ENCODE measurements around the gene RASSF5.

DNA sequence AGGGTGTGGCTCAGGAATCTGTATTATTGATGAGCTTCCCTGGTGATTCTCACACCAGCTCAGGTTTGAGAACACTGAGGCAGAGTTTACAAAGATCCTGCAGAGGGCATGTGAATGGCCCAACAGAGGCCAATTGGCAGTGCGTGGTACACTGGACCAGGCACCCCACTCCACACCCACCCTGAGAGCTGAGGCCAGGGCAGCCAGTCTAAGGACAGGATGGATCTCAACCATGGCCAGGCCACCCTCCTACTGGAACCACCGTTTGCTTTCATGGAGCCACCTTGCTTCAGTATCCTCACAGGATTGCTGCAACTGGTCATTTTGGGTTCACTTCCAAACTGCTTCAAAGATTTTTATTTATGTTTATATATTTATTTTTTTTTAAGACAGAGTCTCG lies 7.3 kb upstream of the RASSF5 start:
- TF ChIP-seq, protein P1, sequence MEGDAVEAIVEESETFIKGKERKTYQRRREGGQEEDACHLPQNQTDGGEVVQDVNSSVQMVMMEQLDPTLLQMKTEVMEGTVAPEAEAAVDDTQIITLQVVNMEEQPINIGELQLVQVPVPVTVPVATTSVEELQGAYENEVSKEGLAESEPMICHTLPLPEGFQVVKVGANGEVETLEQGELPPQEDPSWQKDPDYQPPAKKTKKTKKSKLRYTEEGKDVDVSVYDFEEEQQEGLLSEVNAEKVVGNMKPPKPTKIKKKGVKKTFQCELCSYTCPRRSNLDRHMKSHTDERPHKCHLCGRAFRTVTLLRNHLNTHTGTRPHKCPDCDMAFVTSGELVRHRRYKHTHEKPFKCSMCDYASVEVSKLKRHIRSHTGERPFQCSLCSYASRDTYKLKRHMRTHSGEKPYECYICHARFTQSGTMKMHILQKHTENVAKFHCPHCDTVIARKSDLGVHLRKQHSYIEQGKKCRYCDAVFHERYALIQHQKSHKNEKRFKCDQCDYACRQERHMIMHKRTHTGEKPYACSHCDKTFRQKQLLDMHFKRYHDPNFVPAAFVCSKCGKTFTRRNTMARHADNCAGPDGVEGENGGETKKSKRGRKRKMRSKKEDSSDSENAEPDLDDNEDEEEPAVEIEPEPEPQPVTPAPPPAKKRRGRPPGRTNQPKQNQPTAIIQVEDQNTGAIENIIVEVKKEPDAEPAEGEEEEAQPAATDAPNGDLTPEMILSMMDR (optimal IDR thresholded peaks at IDR 0.05 in 1 of 3, IDR thresholded peaks at IDR 0.05 in 1 of 3, conservative IDR thresholded peaks at IDR 0.05 in 1 of 3; ENCODE audit: extremely low read depth in 1 of 3, insufficient read depth in 2 of 3, low read length in 3 of 3): no peak
- no peak for TF ChIP-seq EZH2 (IDR thresholded peaks at IDR 0.05; ENCODE audit: low read length)

Measured in keratinocyte (primary cell).